ENCODE data around the gene NFIB. TPM values are rescaled to one million over a fixed set of nuclear protein-coding genes. Genes with fewer than 3 reads are reported as not detected.

Gene NFIB
- total RNA-seq, 1 experiment from 2014 or later = 18.6 TPM

DNA sequence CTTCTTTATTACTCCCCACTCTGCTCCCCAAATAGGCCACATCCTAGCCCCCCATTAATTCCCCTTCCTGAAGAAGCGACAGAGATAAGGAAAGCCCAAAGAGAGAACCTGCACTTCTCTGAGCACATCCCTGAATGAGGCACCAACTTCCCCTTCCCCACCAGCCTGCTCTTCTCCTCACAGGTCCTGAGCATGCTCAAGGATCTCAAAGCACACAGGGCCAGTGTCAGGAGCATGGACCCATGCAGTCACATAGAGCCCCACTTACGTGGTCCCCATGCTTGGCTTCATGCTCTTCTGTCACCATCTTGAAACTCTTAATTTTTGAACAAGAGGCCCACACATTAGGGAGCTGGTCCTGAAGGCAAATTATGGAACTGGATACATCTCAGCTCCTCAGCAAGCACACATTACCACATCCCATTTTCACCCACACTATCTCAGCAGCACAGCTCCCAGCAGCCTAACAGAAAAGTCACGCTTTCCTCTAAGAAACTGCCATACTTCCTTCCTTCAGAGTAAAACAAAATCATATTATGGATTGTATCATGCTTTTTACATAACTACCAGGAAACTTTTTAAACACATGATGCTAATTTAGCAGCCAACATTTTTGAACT is 99.8 kb downstream of the NFIB start:
- H3K4me1 ChIP-seq (ENCODE audit: insufficient read depth, low read length) = peaks cover 82% of the 10 kb centered on the region
- H3K4me2 ChIP-seq (ENCODE audit: low read length) = no peak overlapping the region
- no peaks in the 10 kb centered on the region for H3K9me3 ChIP-seq (ENCODE audit: low read length)
- H3K9me2 ChIP-seq (replicated peaks; ENCODE audit: low read length) = no peaks in the 10 kb centered on the region
- no peak for DNase-seq
- no peak overlapping the region for H3K4me3 ChIP-seq (ENCODE audit: low read length)
- BruUV-seq (replicated peaks) = no TSS peak
- no peaks in the 10 kb centered on the region for H3K27me3 ChIP-seq (ENCODE audit: low read length)
- H3K9ac ChIP-seq (ENCODE audit: low read length) = no peak overlapping the region
- intact Hi-C loops (cut with micrococcal nuclease) = no loop called here
- H3K79me2 ChIP-seq (ENCODE audit: low read length) = peaks cover 82% of the 10 kb centered on the region
- peaks cover 4% of the 10 kb centered on the region for H3F3A ChIP-seq (ENCODE audit: low read length, unreplicated experiment)
- H2AFZ ChIP-seq (ENCODE audit: low read length) = no peak overlapping the region
- ATAC-seq = no peak
- H3K27ac ChIP-seq (ENCODE audit: low read length) = no peak overlapping the region
- H3K36me3 ChIP-seq (ENCODE audit: low read depth, low read length) = no peaks in the 10 kb centered on the region
- TF ChIP-seq EZH2phosphoT487 (IDR thresholded peaks at IDR 0.05; ENCODE audit: borderline replicate concordance, low read length) (no peak), EZH2 (IDR thresholded peaks at IDR 0.05; ENCODE audit: low read length, unreplicated experiment) (no peak)
- TF ChIP-seq, protein P1, sequence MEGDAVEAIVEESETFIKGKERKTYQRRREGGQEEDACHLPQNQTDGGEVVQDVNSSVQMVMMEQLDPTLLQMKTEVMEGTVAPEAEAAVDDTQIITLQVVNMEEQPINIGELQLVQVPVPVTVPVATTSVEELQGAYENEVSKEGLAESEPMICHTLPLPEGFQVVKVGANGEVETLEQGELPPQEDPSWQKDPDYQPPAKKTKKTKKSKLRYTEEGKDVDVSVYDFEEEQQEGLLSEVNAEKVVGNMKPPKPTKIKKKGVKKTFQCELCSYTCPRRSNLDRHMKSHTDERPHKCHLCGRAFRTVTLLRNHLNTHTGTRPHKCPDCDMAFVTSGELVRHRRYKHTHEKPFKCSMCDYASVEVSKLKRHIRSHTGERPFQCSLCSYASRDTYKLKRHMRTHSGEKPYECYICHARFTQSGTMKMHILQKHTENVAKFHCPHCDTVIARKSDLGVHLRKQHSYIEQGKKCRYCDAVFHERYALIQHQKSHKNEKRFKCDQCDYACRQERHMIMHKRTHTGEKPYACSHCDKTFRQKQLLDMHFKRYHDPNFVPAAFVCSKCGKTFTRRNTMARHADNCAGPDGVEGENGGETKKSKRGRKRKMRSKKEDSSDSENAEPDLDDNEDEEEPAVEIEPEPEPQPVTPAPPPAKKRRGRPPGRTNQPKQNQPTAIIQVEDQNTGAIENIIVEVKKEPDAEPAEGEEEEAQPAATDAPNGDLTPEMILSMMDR (conservative IDR thresholded peaks at IDR 0.05; ENCODE audit: low read depth, low read length) = no peak
- POLR2A ChIA-PET (ENCODE audit: unreplicated experiment) = interaction anchor here (0.6 kb wide), 1 partner anchor 98 kb away, joined by 3 read pairs; no protein-coding TSS in a partner anchor
- CTCF ChIA-PET = no interaction called here
- H4K20me1 ChIP-seq (ENCODE audit: low read length) = no peaks in the 10 kb centered on the region

DNA sequence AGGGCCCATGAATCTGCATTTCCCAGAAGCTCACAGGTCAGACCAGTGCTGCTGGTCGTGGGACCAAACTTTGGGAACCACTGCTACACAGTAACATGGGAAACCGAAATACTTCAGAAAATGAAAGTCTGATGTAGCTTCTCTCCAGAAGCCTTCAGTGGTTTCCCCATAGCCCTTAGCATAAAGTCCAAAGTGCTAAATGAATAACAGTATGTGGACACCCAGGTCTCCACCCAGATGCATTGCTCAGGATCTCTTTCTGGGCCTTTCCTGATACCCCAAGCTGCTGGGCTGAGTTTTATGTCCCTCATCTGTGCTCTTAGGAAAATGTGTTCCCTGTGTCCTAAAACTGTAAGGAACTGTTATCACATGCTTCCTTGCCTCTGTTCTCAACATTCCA is 100.4 kb downstream of the NFIB start:
- Histone ChIP-seq H3K27me3 (ENCODE audit: low read length) (no peaks in the 10 kb centered on the region), H3K79me2 (ENCODE audit: low read length) (peaks cover 82% of the 10 kb centered on the region), H3K4me1 (ENCODE audit: insufficient read depth, low read length) (peaks cover 87% of the 10 kb centered on the region), H3K36me3 (ENCODE audit: low read depth, low read length) (no peaks in the 10 kb centered on the region), H3K27ac (ENCODE audit: low read length) (no peak overlapping the region), H2AFZ (ENCODE audit: low read length) (no peak overlapping the region), H3K9me3 (ENCODE audit: low read length) (no peaks in the 10 kb centered on the region), H3F3A (ENCODE audit: low read length, unreplicated experiment) (peaks cover 4% of the 10 kb centered on the region), H3K9ac (ENCODE audit: low read length) (no peak overlapping the region), H3K4me3 (ENCODE audit: low read length) (no peak overlapping the region), H3K4me2 (ENCODE audit: low read length) (no peak overlapping the region), H3K9me2 (replicated peaks; ENCODE audit: low read length) (no peaks in the 10 kb centered on the region), H4K20me1 (ENCODE audit: low read length) (no peaks in the 10 kb centered on the region)
- ChIA-PET CTCF (no interaction called here), POLR2A (ENCODE audit: unreplicated experiment) (no interaction called here)
- no TSS peak for BruUV-seq (replicated peaks)
- ATAC-seq (no peak), DNase-seq (no peak)
- no peak for TF ChIP-seq EZH2phosphoT487 (IDR thresholded peaks at IDR 0.05; ENCODE audit: borderline replicate concordance, low read length)
- intact Hi-C loops (cut with micrococcal nuclease) = loop anchor here (2.0 kb wide), 1 partner anchor 37 kb away; no protein-coding TSS in a partner anchor

DNA sequence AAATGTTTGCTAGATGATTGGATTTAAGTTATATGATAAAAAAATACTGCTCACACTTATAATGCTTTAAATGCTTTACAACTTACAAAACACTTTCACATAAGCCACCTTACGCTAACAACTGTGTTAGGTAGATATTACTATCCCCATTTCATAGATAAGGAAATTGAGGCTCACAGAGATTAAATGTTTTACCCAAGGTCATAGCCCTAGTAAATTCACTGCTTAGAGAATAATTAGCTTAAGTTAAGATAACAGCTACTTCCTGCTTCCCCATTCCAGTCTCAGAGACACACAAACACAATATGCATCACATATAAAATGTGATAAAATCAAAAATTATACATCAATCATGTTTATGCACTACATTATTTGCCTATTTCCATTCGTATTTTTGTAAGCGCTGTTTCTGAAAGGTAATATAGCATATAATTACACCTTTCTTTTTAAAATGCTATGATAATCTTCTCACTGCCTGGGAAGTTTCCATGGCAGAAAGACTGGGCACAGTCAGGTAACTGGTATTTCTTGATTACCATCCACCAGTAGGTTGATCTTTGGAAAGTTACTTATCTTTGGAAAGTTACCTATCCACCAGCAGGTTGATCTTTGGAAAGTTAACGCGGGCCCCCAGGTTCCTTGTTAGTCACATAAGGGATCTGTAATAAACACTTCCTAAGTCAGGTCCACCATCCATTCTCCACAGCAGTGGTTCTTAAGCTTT is 101.1 kb downstream of the NFIB start:
- H3K9me3 ChIP-seq (ENCODE audit: low read length) = no peaks in the 10 kb centered on the region
- H3K4me1 ChIP-seq (ENCODE audit: insufficient read depth, low read length) = peaks cover 87% of the 10 kb centered on the region
- H4K20me1 ChIP-seq (ENCODE audit: low read length) = no peaks in the 10 kb centered on the region
- no peaks in the 10 kb centered on the region for H3K36me3 ChIP-seq (ENCODE audit: low read depth, low read length)
- no peak overlapping the region for H3K9ac ChIP-seq (ENCODE audit: low read length)
- ATAC-seq (no peak), DNase-seq (no peak)
- ChIA-PET POLR2A (ENCODE audit: unreplicated experiment) (no interaction called here), CTCF (no interaction called here)
- TF ChIP-seq, protein P1 (conservative IDR thresholded peaks at IDR 0.05; ENCODE audit: low read depth, low read length) = no peak
- no peak for TF ChIP-seq EZH2phosphoT487 (IDR thresholded peaks at IDR 0.05; ENCODE audit: borderline replicate concordance, low read length)
- TF ChIP-seq EZH2 (IDR thresholded peaks at IDR 0.05; ENCODE audit: low read length, unreplicated experiment) = no peak
- peaks cover 4% of the 10 kb centered on the region for H3F3A ChIP-seq (ENCODE audit: low read length, unreplicated experiment)
- no TSS peak for BruUV-seq (replicated peaks)
- peak overlapping the region; percentile 79 for H3K4me2 ChIP-seq (ENCODE audit: low read length)
- H3K4me3 ChIP-seq (ENCODE audit: low read length) = no peak overlapping the region
- H2AFZ ChIP-seq (ENCODE audit: low read length) = no peak overlapping the region
- peaks cover 82% of the 10 kb centered on the region for H3K79me2 ChIP-seq (ENCODE audit: low read length)
- no peaks in the 10 kb centered on the region for H3K27me3 ChIP-seq (ENCODE audit: low read length)
- intact Hi-C loops (cut with micrococcal nuclease) = loop anchor here (2.0 kb wide), 1 partner anchor 38 kb away; no protein-coding TSS in a partner anchor
- H3K27ac ChIP-seq (ENCODE audit: low read length) = peak overlapping the region; percentile 75
- H3K9me2 ChIP-seq (replicated peaks; ENCODE audit: low read length) = no peaks in the 10 kb centered on the region

All from PC-3 (cell line).